GM21447 (cell line): Measurements from ENCODE around the gene HEXB.

ENCODE experiments used
- ATAC-seq: cut with Tn5 transposase; IDR thresholded peaks from one replicate; pipeline ENCODE4 v1.9.1; 2021; ENCODE audit not compliant: unreplicated experiment

HEXB gene

GRCh38 chr5:74684900-74685851 lies at the start of gene HEXB:
HEXB (plus strand) TSS chr5:74685233; CDS start chr5:74685261, 28 bp downstream.
- ATAC-seq = peak; percentile 68

- no peak for ATAC-seq
These were observed 48.9 kb upstream of the HEXB start for GRCh38 chr5:74636149-74636548.

- no peak for ATAC-seq
These were observed 48.5 kb upstream of the HEXB start for GRCh38 chr5:74636552-74636951.

- ATAC-seq = no peak
These were observed 46.5 kb upstream of the HEXB start for GRCh38 chr5:74638544-74638969.

- ATAC-seq = peak; percentile 26
These were observed 45.8 kb upstream of the HEXB start for GRCh38 chr5:74638970-74639806.

- peak; percentile 14 for ATAC-seq
These were observed 45.1 kb upstream of the HEXB start for GRCh38 chr5:74639807-74640449.

GRCh38 chr5:74640450-74640953 lies 44.5 kb upstream of the HEXB start, which contains the start of gene ENC1:
ENC1 (minus strand) TSS chr5:74640728; CDS start chr5:74636485, 4,243 bp downstream.
- ATAC-seq = peak; percentile 50

GRCh38 chr5:74640954-74641734 lies 43.9 kb upstream of the HEXB start:
- ATAC-seq = peak; percentile 24

- ATAC-seq = no peak
These were observed 43.1 kb upstream of the HEXB start for GRCh38 chr5:74641735-74642542.

GRCh38 chr5:74642543-74642863 lies 42.5 kb upstream of the HEXB start:
- no peak for ATAC-seq

- ATAC-seq = no peak
These were observed 41.9 kb upstream of the HEXB start for GRCh38 chr5:74643111-74643562.

- no peak for ATAC-seq
These were observed 37.9 kb upstream of the HEXB start for GRCh38 chr5:74647096-74647495.

GRCh38 chr5:74648835-74649293 lies 36.2 kb upstream of the HEXB start:
- peak; percentile 79 for ATAC-seq

- no peak for ATAC-seq
These were observed 35.5 kb upstream of the HEXB start for GRCh38 chr5:74649421-74649973.

- ATAC-seq = no peak
These were observed 33.3 kb upstream of the HEXB start for GRCh38 chr5:74651710-74652109.

GRCh38 chr5:74652576-74652975 lies 32.5 kb upstream of the HEXB start:
- no peak for ATAC-seq

GRCh38 chr5:74653991-74654390 lies 31.0 kb upstream of the HEXB start:
- no peak for ATAC-seq

GRCh38 chr5:74655206-74655605 lies 29.8 kb upstream of the HEXB start:
- no peak for ATAC-seq

- no peak for ATAC-seq
These were observed 29.3 kb upstream of the HEXB start for GRCh38 chr5:74655716-74656115.
